NCI-H2171 treated with DMSO at 0.1 percent for 48 hours (cell line): ENCODE results near the gene COPG2.
"Not testable (repeated sequence)": the region's sequence is repeated elsewhere in the genome, so short reads cannot be mapped to it uniquely, and the experiment has no call there.

ENCODE experiments used
- DNase-seq: peaks from one replicate; lab custom pipeline; 2025; lab: John Stamatoyannopoulos, UW

The COPG2 gene

GRCh38 chr7:130566168-130566897, 102.2 kb downstream of the COPG2 start:
- no peak for DNase-seq

GRCh38 chr7:130560972-130561371, 107.6 kb downstream of the COPG2 start:
- peak; percentile 45 for DNase-seq

- DNase-seq: no peak
Measured at GRCh38 chr7:130559184-130559583, 109.4 kb downstream of the COPG2 start.

GRCh38 chr7:130554481-130554880, 114.1 kb downstream of the COPG2 start:
- DNase-seq: no peak

GRCh38 chr7:130553398-130554029, 115.0 kb downstream of the COPG2 start:
- DNase-seq: no peak

- no peak for DNase-seq
Measured at GRCh38 chr7:130544356-130544755, 124.2 kb downstream of the COPG2 start.

- no peak for DNase-seq
Measured at GRCh38 chr7:130543487-130544010, 125.0 kb downstream of the COPG2 start.

GRCh38 chr7:130542297-130542696, 126.3 kb downstream of the COPG2 start:
- not testable (repeated sequence) for DNase-seq

GRCh38 chr7:130541287-130541686, 127.3 kb downstream of the COPG2 start:
- DNase-seq: not testable (repeated sequence)

GRCh38 chr7:130537894-130538293, 130.7 kb downstream of the COPG2 start:
- not testable (repeated sequence) for DNase-seq

- DNase-seq: no peak
Measured at GRCh38 chr7:130529417-130529816, 139.1 kb downstream of the COPG2 start.

- not testable (repeated sequence) for DNase-seq
Measured at GRCh38 chr7:130527752-130528355, 140.7 kb downstream of the COPG2 start.

GRCh38 chr7:130524628-130525027, 143.9 kb downstream of the COPG2 start:
- no peak for DNase-seq

GRCh38 chr7:130523519-130524125, 144.9 kb downstream of the COPG2 start:
- DNase-seq: not testable (repeated sequence)

GRCh38 chr7:130521258-130521951, 147.1 kb downstream of the COPG2 start:
- no peak for DNase-seq

- DNase-seq: no peak
Measured at GRCh38 chr7:130515315-130516040, 153.1 kb downstream of the COPG2 start.

- DNase-seq: no peak
Measured at GRCh38 chr7:130513447-130513846, 155.1 kb downstream of the COPG2 start.

- not testable (repeated sequence) for DNase-seq
Measured at GRCh38 chr7:130512038-130512437, 156.5 kb downstream of the COPG2 start.

- DNase-seq: no peak
Measured at GRCh38 chr7:130506358-130506757, 162.2 kb downstream of the COPG2 start.

GRCh38 chr7:130505753-130506152, 162.8 kb downstream of the COPG2 start:
- no peak for DNase-seq

GRCh38 chr7:130500910-130501309, 167.6 kb downstream of the COPG2 start:
- no peak for DNase-seq
